ENCODE data around the gene SLC27A5. TPM values are rescaled to one million over a fixed set of nuclear protein-coding genes. Genes with fewer than 3 reads are reported as not detected.

SLC27A5 gene
- polyA plus RNA-seq, 1 of the 3 experiments (the other 2 are of a cell fraction) = 57.3 TPM

DNA sequence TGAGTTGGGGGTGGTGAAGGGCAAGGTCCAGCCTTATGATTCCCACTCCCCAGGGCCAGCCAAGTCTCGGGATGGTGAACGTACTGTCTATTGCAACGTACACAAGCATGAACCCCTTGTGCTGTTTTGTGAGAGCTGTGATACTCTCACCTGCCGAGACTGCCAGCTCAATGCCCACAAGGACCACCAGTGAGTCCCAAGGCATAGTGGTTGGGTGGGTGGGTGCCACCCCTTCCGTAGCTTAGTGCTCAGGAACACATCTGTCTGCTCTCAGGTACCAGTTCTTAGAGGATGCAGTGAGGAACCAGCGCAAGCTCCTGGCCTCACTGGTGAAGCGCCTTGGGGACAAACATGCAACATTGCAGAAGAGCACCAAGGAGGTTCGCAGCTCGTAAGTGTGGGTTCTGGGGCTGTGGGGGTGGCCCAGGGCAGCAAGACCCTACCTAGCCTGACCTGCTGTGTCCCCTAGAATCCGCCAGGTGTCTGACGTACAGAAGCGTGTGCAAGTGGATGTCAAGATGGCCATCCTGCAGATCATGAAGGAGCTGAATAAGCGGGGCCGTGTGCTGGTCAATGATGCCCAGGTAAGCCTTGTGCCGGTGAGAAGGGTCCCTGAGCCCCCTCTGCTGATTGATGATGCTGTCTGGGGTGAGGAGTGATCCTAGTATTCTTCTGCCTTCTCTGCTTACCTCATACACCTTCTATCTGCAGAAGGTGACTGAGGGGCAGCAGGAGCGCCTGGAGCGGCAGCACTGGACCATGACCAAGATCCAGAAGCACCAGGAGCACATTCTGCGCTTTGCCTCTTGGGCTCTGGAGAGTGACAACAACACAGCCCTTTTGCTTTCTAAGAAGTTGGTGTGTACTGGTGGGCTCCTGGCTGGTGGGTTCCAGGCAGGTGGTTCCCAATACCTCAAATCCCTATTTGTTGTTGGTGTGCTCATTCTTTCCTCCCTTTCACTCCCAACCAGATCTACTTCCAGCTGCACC lies 35.8 kb upstream of the SLC27A5 start:
- Histone ChIP-seq H3K9ac (no peak overlapping the region), H3K4me2 (peak overlapping the region; percentile 99), H3F3A (replicated peaks; ENCODE audit: insufficient read depth) (peaks cover 39% of the 10 kb centered on the region), H3K79me2 (ENCODE audit: insufficient read depth) (peaks cover 54% of the 10 kb centered on the region), H3K9me3 (no peaks in the 10 kb centered on the region), H3K4me3 (ENCODE audit: low read depth in 2 of 2, low read length in 1 of 2) (peak overlapping the region; percentile 7 to 94; a peak in 2 of 4 replicates), H4K20me1 (ENCODE audit: insufficient read depth) (peaks cover 56% of the 10 kb centered on the region), H2AFZ (ENCODE audit: low read depth) (no peak overlapping the region), H3K27me3 (ENCODE audit: insufficient read depth) (no peaks in the 10 kb centered on the region), H3K27ac (ENCODE audit: low read depth in 2 of 2, low read length in 1 of 2) (no peak overlapping the region), H3K4me1 (ENCODE audit: control insufficient read depth in 1 of 2, insufficient read depth in 2 of 2, low read depth in 1 of 2, low read length in 1 of 2) (peaks cover 11 to 21% of the 10 kb centered on the region in 2 experiments; a peak in 3 of 4 replicates), H3K36me3 (replicated peaks in 1 of 2; ENCODE audit: control insufficient read depth in 1 of 2, insufficient read depth in 2 of 2, low read length in 1 of 2) (peaks cover 45 to 71% of the 10 kb centered on the region in 2 experiments), H3K9me2 (no peaks in the 10 kb centered on the region)
- ChIA-PET POLR2A (interaction anchor here (1.1 kb wide), 1 partner anchor 12 kb away, joined by 3 read pairs; no protein-coding TSS in a partner anchor), CTCF (interaction anchor here (9.1 kb wide), 1 partner anchor 28 kb away, joined by 81 read pairs; the partner anchor contains the start of gene ZBTB45)
- no peak for TF ChIP-seq CHD2 (IDR thresholded peaks at IDR 0.05; ENCODE audit: low read length, partially characterized antibody)
- TF ChIP-seq TCF12 (IDR thresholded peaks at IDR 0.05) = no peak
- TF ChIP-seq NRF1 (IDR thresholded peaks at IDR 0.05; ENCODE audit: low read depth, low read length) = no peak
- TF ChIP-seq RXRA (IDR thresholded peaks at IDR 0.05; ENCODE audit: borderline replicate concordance, low read depth) = no peak
- no peak for TF ChIP-seq FOXM1 (IDR thresholded peaks at IDR 0.05; ENCODE audit: low read depth)
- no peak for TF ChIP-seq SMC3 (IDR thresholded peaks at IDR 0.05; ENCODE audit: low read depth, low read length)
- TF ChIP-seq, protein P1, sequence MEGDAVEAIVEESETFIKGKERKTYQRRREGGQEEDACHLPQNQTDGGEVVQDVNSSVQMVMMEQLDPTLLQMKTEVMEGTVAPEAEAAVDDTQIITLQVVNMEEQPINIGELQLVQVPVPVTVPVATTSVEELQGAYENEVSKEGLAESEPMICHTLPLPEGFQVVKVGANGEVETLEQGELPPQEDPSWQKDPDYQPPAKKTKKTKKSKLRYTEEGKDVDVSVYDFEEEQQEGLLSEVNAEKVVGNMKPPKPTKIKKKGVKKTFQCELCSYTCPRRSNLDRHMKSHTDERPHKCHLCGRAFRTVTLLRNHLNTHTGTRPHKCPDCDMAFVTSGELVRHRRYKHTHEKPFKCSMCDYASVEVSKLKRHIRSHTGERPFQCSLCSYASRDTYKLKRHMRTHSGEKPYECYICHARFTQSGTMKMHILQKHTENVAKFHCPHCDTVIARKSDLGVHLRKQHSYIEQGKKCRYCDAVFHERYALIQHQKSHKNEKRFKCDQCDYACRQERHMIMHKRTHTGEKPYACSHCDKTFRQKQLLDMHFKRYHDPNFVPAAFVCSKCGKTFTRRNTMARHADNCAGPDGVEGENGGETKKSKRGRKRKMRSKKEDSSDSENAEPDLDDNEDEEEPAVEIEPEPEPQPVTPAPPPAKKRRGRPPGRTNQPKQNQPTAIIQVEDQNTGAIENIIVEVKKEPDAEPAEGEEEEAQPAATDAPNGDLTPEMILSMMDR (IDR thresholded peaks at IDR 0.05) = no peak
- TF ChIP-seq, protein P2, sequence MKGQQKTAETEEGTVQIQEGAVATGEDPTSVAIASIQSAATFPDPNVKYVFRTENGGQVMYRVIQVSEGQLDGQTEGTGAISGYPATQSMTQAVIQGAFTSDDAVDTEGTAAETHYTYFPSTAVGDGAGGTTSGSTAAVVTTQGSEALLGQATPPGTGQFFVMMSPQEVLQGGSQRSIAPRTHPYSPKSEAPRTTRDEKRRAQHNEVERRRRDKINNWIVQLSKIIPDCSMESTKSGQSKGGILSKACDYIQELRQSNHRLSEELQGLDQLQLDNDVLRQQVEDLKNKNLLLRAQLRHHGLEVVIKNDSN (IDR thresholded peaks at IDR 0.05; ENCODE audit: borderline replicate concordance, low read depth) = no peak
- no peak for TF ChIP-seq EP300 (IDR thresholded peaks at IDR 0.05; ENCODE audit: borderline replicate concordance in 1 of 2, low read depth in 1 of 2, low read length in 1 of 2)
- 92% methylated on average over 17 of the region's 18 CpGs for WGBS (ENCODE audit: low lambda C conversion rate)
- DNase-seq = no peak

DNA sequence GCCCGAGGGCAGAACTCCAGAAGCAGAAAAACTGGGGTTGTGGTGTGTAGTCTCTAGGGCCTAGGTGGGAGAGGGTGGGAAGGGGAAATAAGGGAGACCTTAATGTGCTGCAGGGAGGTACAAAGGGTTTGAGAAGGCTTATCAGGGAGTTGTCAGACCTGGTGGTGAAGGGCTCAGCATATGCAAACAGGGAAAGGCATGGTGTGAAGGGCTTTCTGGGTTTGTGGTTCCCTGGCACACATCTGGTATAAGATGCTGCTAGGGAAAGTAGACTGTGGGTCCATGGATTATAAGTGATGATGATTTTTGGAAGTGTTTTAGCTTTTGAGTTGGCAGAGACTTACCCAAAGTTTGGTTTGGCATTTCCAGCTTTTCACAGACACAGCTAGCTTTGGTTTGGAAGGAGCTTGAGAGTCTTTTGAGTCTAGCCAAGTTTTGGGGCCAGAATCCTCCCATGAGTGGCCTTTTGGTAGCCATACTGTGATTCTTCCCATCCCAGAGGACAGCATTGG lies 34.3 kb upstream of the SLC27A5 start:
- ChIA-PET CTCF (interaction anchor here (1.0 to 2.3 kb wide), 3 partner anchors 8 to 32 kb away, joined by 5 to 10 read pairs (median 5); partner anchors contain the start of genes CHMP2A and ZBTB45), POLR2A (interaction anchor here (2.8 to 4.0 kb wide), 3 partner anchors 7 to 26 kb away, joined by 23 to 45 read pairs (median 42); partner anchors contain the start of genes CHMP2A, UBE2M and ZBTB45)
- no peak overlapping the region for H3K27ac ChIP-seq (ENCODE audit: low read depth in 2 of 2, low read length in 1 of 2)
- TF ChIP-seq RFX5 (IDR thresholded peaks at IDR 0.05; ENCODE audit: low read length) (no peak), NFIC (IDR thresholded peaks at IDR 0.05; ENCODE audit: borderline replicate concordance) (no peak), EZH2phosphoT487 (IDR thresholded peaks at IDR 0.05; ENCODE audit: borderline replicate concordance, low read depth) (no peak), ELF1 (IDR thresholded peaks at IDR 0.05) (no peak), FOXM1 (IDR thresholded peaks at IDR 0.05; ENCODE audit: low read depth) (no peak), YY1 (IDR thresholded peaks at IDR 0.05; ENCODE audit: low read depth) (no peak), CHD2 (IDR thresholded peaks at IDR 0.05; ENCODE audit: low read length, partially characterized antibody) (no peak), TEAD4 (IDR thresholded peaks at IDR 0.05; ENCODE audit: borderline replicate concordance, insufficient read depth) (no peak)
- TF ChIP-seq, protein P3, sequence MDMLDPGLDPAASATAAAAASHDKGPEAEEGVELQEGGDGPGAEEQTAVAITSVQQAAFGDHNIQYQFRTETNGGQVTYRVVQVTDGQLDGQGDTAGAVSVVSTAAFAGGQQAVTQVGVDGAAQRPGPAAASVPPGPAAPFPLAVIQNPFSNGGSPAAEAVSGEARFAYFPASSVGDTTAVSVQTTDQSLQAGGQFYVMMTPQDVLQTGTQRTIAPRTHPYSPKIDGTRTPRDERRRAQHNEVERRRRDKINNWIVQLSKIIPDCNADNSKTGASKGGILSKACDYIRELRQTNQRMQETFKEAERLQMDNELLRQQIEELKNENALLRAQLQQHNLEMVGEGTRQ (IDR thresholded peaks at IDR 0.05; ENCODE audit: borderline replicate concordance, low read depth, low read length) = no peak
- TF ChIP-seq, protein P4, sequence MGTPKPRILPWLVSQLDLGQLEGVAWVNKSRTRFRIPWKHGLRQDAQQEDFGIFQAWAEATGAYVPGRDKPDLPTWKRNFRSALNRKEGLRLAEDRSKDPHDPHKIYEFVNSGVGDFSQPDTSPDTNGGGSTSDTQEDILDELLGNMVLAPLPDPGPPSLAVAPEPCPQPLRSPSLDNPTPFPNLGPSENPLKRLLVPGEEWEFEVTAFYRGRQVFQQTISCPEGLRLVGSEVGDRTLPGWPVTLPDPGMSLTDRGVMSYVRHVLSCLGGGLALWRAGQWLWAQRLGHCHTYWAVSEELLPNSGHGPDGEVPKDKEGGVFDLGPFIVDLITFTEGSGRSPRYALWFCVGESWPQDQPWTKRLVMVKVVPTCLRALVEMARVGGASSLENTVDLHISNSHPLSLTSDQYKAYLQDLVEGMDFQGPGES (IDR thresholded peaks at IDR 0.05; ENCODE audit: low read depth, low read length) = no peak
- TF ChIP-seq, protein P5, sequence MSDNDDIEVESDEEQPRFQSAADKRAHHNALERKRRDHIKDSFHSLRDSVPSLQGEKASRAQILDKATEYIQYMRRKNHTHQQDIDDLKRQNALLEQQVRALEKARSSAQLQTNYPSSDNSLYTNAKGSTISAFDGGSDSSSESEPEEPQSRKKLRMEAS (IDR thresholded peaks at IDR 0.05; ENCODE audit: low read depth) = no peak
- TF ChIP-seq, protein P6, sequence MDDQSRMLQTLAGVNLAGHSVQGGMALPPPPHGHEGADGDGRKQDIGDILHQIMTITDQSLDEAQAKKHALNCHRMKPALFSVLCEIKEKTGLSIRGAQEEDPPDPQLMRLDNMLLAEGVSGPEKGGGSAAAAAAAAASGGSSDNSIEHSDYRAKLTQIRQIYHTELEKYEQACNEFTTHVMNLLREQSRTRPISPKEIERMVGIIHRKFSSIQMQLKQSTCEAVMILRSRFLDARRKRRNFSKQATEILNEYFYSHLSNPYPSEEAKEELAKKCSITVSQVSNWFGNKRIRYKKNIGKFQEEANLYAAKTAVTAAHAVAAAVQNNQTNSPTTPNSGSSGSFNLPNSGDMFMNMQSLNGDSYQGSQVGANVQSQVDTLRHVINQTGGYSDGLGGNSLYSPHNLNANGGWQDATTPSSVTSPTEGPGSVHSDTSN (IDR thresholded peaks at IDR 0.05) = no peak

More for the DNA sequence above, 34.3 kb upstream of the SLC27A5 start:
- peak overlapping the region; percentile 99 for H3K4me2 ChIP-seq
- no peaks in the 10 kb centered on the region for H3K9me2 ChIP-seq
- peaks cover 24% of the 10 kb centered on the region for H3F3A ChIP-seq (replicated peaks; ENCODE audit: insufficient read depth)
- H3K4me3 ChIP-seq (ENCODE audit: low read depth in 2 of 2, low read length in 1 of 2) = peak overlapping the region; percentile 94 to 97
- DNase-seq = no peak
- peaks cover 56% of the 10 kb centered on the region for H4K20me1 ChIP-seq (ENCODE audit: insufficient read depth)
- 5% methylated on average over 1 of the region's 1 CpG for WGBS (ENCODE audit: low lambda C conversion rate)
- H3K36me3 ChIP-seq (replicated peaks in 1 of 2; ENCODE audit: control insufficient read depth in 1 of 2, insufficient read depth in 2 of 2, low read length in 1 of 2) = peaks cover 35 to 56% of the 10 kb centered on the region in 2 experiments
- peaks cover 54% of the 10 kb centered on the region for H3K79me2 ChIP-seq (ENCODE audit: insufficient read depth)
- peaks cover 11 to 20% of the 10 kb centered on the region in 2 experiments; a peak in 3 of 4 replicates for H3K4me1 ChIP-seq (ENCODE audit: control insufficient read depth in 1 of 2, insufficient read depth in 2 of 2, low read depth in 1 of 2, low read length in 1 of 2)
- H3K27me3 ChIP-seq (ENCODE audit: insufficient read depth) = no peaks in the 10 kb centered on the region
- no peaks in the 10 kb centered on the region for H3K9me3 ChIP-seq
- H2AFZ ChIP-seq (ENCODE audit: low read depth) = no peak overlapping the region
- H3K9ac ChIP-seq = peak overlapping the region; percentile 82

Data from SK-N-SH (cell line).